Ishikawa (cell line): Measurements from ENCODE around the gene OGT.

Experiments
- CEBPB ChIP-seq: IDR thresholded peaks from 2 replicates; pipeline ENCODE4 v1.6.1; 2012
- CREB1 ChIP-seq: IDR thresholded peaks from 2 replicates; pipeline ENCODE4 v1.6.1; 2012; ENCODE audit warnings: low read depth
- EGR1 ChIP-seq: IDR thresholded peaks from 2 replicates; pipeline ENCODE4 v1.6.1; 2012
- EP300 ChIP-seq: IDR thresholded peaks from 2 replicates; pipeline ENCODE4 v1.6.1; 2012; ENCODE audit warnings: borderline replicate concordance
- FOXM1 ChIP-seq: IDR thresholded peaks from 2 replicates; pipeline ENCODE4 v1.6.1; 2012; ENCODE audit warnings: low read depth, borderline replicate concordance
- NFIC ChIP-seq: IDR thresholded peaks from 2 replicates; pipeline ENCODE4 v1.6.1; 2012
- RAD21 ChIP-seq: IDR thresholded peaks from 2 replicates; pipeline ENCODE4 v1.6.1; 2012; ENCODE audit warnings: low read depth
- TAF1 ChIP-seq: IDR thresholded peaks from 2 replicates; pipeline ENCODE4 v1.6.1; 2012; ENCODE audit warnings: low read depth, mild to moderate bottlenecking
- TCF12 ChIP-seq: IDR thresholded peaks from 2 replicates; pipeline ENCODE4 v1.6.1; 2012; ENCODE audit warnings: low read depth
- TEAD4 ChIP-seq: IDR thresholded peaks from 2 replicates; pipeline ENCODE4 v1.6.1; 2012
- YY1 ChIP-seq: IDR thresholded peaks from 2 replicates; pipeline ENCODE4 v1.6.1; 2012; ENCODE audit warnings: low read depth
- ZBTB7A ChIP-seq: IDR thresholded peaks from 2 replicates; pipeline ENCODE4 v1.6.1; 2012; ENCODE audit warnings: low read depth
- TF ChIP-seq, protein P1 (sequence below): IDR thresholded peaks from 2 replicates; pipeline ENCODE4 v1.6.1; 2012; ENCODE audit warnings: low read depth, mild to moderate bottlenecking
- TF ChIP-seq, protein P2 (sequence below): IDR thresholded peaks from 2 replicates; pipeline ENCODE4 v1.6.1; 2012
- TF ChIP-seq, protein P3 (sequence below): IDR thresholded peaks from 2 replicates; pipeline ENCODE4 v1.6.1; 2012

Gene OGT

DNA sequence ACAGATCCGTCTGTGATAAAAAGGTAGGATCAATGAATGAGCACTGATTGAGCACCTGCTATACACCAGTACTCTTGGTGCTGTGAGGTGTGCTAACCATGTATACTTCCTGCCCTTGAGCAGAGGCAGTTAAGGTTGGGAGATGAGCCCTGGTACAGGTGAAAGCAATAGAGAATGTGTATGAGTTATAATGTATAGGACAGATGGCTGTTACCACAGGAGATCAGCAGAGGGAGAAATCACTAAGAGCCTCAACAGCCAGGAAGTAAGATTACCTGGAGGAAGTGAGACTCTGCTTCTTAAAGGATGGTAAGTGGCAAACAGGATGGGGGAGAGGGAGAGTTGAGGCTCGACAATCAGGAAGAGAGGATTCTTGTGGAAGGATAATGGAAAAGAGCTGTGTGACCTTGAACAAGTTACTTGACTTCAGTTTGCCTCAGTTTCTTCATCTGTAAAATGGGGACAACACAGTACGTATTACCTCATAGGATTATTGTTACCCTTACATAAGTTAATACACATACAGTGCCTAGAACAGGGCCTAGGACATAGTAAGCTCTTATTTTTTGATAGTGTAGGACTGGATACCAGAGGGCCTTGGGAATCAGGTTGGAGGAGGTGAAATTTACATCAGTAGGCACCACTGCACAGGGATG lies 76.3 kb downstream of the OGT start:
- no peak for TF ChIP-seq TEAD4
- no peak for TF ChIP-seq CEBPB
- no peak for TF ChIP-seq ZBTB7A
- no peak for TF ChIP-seq EP300
- TF ChIP-seq RAD21, result no peak
- TF ChIP-seq EGR1, result no peak
- TF ChIP-seq CREB1, result no peak
- TF ChIP-seq, protein P1, sequence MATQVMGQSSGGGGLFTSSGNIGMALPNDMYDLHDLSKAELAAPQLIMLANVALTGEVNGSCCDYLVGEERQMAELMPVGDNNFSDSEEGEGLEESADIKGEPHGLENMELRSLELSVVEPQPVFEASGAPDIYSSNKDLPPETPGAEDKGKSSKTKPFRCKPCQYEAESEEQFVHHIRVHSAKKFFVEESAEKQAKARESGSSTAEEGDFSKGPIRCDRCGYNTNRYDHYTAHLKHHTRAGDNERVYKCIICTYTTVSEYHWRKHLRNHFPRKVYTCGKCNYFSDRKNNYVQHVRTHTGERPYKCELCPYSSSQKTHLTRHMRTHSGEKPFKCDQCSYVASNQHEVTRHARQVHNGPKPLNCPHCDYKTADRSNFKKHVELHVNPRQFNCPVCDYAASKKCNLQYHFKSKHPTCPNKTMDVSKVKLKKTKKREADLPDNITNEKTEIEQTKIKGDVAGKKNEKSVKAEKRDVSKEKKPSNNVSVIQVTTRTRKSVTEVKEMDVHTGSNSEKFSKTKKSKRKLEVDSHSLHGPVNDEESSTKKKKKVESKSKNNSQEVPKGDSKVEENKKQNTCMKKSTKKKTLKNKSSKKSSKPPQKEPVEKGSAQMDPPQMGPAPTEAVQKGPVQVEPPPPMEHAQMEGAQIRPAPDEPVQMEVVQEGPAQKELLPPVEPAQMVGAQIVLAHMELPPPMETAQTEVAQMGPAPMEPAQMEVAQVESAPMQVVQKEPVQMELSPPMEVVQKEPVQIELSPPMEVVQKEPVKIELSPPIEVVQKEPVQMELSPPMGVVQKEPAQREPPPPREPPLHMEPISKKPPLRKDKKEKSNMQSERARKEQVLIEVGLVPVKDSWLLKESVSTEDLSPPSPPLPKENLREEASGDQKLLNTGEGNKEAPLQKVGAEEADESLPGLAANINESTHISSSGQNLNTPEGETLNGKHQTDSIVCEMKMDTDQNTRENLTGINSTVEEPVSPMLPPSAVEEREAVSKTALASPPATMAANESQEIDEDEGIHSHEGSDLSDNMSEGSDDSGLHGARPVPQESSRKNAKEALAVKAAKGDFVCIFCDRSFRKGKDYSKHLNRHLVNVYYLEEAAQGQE, result no peak
- no peak for TF ChIP-seq NFIC

DNA sequence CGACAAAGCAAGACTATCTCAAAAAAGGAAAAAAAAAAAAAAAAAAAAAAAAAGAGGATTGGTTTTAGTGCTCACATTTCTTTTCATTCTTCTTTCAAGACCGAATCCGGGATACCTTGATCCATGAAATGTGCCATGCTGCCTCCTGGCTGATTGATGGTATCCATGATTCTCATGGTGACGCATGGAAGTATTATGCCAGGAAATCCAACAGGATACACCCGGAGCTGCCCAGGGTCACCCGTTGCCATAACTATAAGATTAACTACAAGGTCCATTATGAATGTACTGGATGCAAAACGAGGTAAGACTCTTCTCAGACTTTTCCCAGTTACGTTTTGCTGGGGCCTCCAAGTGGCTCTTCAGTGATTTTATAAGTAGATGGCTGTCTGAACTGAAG lies 79.4 kb downstream of the OGT start:
- TF ChIP-seq, protein P2, sequence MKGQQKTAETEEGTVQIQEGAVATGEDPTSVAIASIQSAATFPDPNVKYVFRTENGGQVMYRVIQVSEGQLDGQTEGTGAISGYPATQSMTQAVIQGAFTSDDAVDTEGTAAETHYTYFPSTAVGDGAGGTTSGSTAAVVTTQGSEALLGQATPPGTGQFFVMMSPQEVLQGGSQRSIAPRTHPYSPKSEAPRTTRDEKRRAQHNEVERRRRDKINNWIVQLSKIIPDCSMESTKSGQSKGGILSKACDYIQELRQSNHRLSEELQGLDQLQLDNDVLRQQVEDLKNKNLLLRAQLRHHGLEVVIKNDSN, result no peak
- no peak for TF ChIP-seq YY1
- TF ChIP-seq TAF1, result no peak
- no peak for TF ChIP-seq TCF12
- no peak for TF ChIP-seq EP300
- TF ChIP-seq EGR1, result no peak
- no peak for TF ChIP-seq FOXM1
- TF ChIP-seq CEBPB, result no peak
- no peak for TF ChIP-seq TEAD4
- no peak for TF ChIP-seq CREB1
- TF ChIP-seq NFIC, result no peak
- no peak for TF ChIP-seq ZBTB7A
- TF ChIP-seq, protein P3, sequence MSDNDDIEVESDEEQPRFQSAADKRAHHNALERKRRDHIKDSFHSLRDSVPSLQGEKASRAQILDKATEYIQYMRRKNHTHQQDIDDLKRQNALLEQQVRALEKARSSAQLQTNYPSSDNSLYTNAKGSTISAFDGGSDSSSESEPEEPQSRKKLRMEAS, result no peak
- TF ChIP-seq RAD21, result no peak
- TF ChIP-seq, protein P1, result no peak

DNA sequence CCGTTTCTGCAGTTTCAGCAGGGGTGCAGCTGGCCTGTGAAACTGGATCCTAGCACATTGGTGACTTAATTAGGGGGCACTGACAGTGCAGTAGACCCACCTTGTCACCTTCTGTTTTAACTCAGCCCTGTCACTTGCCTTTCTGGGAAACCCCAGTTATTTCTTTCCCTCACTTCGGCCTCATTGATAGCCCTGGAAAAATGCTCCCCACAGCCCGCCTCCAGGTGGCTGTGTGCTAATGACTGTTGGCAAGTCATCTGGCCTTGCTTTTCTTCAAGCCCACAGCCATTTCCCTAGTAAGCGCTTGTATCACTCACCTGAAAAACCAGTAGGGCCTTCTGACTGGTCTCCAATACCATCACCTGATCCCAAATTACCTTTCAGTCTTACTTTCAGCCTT lies 82.2 kb downstream of the OGT start:
- TF ChIP-seq CEBPB, result no peak
- TF ChIP-seq, protein P1, result no peak
- no peak for TF ChIP-seq YY1
- no peak for TF ChIP-seq TCF12
- no peak for TF ChIP-seq FOXM1
- TF ChIP-seq, protein P2, result no peak
- no peak for TF ChIP-seq RAD21
- TF ChIP-seq, protein P3, result no peak
- no peak for TF ChIP-seq EP300
- TF ChIP-seq TAF1, result no peak
- TF ChIP-seq ZBTB7A, result no peak
- no peak for TF ChIP-seq NFIC
- no peak for TF ChIP-seq EGR1
- no peak for TF ChIP-seq TEAD4
- no peak for TF ChIP-seq CREB1

DNA sequence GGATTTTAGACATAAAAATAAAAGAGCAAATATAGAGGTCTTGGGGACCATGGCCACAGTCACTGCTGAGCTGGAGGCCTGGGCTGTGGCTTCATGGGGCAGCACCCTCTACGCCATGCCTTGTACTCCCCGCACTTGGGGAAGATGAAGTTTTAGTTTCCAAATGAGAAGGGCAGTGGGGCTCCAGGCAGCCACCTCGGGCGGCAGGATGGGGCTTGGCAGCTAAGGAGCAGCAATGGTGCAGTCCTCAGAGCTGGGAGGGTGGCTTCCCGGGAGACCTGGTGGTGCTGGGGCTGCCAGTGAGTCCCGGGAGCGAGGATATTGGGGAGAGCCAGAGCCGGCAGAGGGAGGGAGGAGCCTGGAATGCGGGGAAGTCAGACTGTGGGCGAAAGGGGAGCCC lies 83.0 kb downstream of the OGT start:
- TF ChIP-seq CEBPB, result no peak
- no peak for TF ChIP-seq TEAD4
- no peak for TF ChIP-seq YY1
- TF ChIP-seq, protein P3, result no peak
- no peak for TF ChIP-seq ZBTB7A
- no peak for TF ChIP-seq RAD21
- no peak for TF ChIP-seq EGR1
- no peak for TF ChIP-seq CREB1
- TF ChIP-seq NFIC, result no peak
- TF ChIP-seq, protein P2, result no peak
- TF ChIP-seq EP300, result no peak
- no peak for TF ChIP-seq TAF1
- TF ChIP-seq, protein P1, result no peak
- TF ChIP-seq TCF12, result no peak
- TF ChIP-seq FOXM1, result no peak
